T47D (cell line): Measurements from ENCODE around the gene JAK1.
A peak's percentile ranks its signal among the peaks of the same experiment; 100 is the strongest.

Experiments
- DNase-seq, 2 experiments: peaks; one replicate each; pipeline versions ENCODE4 v3.0.0 to v3.0.0-alpha.2; 2011 to 2012; ENCODE audit warnings: low read depth in 1 of 2, low spot score in 1 of 2
- JUND ChIP-seq: IDR thresholded peaks from 2 replicates; pipeline ENCODE4 v1.6.1; 2012; ENCODE audit warnings: low read depth
- in situ Hi-C: cut with HindIII; loops from 2 replicates; pipeline ENCODE4 v1.10.0; 2016; ENCODE audit warnings: low sequenced_read_pairs, low pct_unique_long_range_greater_than_20kb

Gene JAK1

GRCh38 chr1:64973061-64973647 lies 6.8 kb upstream of the JAK1 start:
- in situ Hi-C loops: no loop called here
- no peak for DNase-seq
- TF ChIP-seq JUND: no peak

DNA sequence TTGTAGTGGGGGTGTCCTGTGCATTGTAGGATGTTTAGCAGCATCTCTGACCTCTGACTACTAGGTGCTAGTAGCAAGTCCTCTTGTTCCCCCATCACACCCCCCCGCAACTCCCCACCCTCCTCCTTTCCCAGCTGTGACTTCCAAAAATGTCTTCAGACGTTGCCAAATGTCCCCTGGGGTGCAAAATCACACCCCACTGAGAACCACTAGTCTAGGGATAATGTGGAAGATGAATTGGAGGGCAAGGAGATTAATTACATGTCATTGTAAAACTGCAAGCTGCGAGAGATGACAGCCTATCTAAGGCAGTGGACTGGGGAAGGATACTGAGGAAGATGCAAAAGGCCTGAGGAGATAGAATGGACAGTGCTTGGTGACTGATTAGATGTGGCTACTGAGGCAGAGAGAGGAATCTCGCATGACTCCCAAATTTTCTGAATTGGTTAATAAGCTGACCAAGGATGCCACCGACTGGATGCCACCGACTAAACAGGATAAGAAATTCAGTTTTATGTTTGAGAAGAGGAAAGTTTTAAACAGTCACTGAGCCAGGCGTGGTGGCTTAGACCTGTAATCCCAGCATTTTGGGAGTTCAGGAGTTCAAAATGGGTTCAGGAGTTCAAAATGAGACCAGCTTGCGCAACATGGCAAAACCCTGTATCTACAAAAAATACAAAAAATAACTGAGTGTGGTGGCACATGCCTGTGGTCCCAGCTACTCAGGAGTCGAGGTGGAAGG lies 3.1 kb upstream of the JAK1 start:
- TF ChIP-seq JUND: no peak
- in situ Hi-C loops: no loop called here
- no peak for DNase-seq

DNA sequence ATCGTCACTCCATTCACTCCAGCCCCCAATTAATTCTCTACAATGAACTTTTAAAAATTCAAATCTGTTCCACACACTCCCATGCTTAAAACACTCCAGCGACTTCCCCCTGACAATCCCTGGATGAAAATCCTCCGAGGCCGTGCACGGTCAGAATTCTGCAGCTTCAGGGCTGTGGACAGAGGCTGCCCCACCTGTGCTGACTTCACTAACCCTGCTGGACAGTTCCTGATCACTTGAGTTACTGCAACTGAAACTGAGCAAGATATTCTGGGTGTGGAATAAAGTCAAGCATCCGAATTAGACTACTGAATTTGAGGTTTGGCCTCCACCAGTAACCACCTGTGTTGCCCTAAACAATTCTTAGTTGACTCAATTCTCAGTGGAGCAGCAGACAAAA lies 1.0 kb upstream of the JAK1 start:
- TF ChIP-seq JUND: no peak
- peak; percentile 31 to 54 for DNase-seq
- in situ Hi-C loops: no loop called here

DNA sequence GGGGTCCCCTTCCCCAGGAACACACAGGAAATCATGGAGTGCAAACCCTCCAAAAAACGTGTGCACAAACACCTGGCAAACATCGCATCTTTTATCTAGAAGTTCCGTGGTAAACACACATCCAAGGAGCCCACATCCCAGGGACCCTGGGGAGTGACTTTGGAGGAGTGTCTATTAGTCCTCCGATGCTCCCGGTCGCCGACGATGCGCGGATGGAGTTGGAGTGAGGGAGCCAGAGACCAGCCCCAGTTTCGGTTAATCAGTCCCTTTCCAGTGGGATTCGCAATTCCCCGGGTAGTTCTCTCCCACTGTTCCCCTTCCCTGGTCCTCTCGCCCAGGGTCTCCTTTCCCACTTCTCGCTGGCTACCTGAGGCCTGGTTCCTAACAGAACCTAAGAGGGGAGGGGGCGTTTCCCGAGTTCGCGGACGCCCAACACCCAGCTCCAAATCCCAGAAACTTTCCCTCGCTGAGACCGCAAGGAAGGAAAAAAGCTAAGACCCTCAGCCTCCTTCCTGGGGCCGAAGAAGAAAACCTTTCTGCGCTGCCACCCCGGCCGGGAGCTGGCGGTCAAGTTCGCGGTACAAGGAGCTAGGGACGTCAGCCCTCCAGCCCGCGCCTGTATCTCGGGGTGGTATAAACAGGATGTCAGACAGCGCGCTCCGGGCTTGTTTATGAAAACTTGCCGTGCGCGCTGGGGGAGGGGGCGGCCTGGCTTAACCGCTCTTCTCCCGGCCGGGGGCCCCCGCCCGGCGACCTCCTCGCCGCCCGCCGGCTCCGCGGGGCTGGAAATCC lies 787 bp downstream of the JAK1 start:
- no peak for TF ChIP-seq JUND
- no peak for DNase-seq
- in situ Hi-C loops: no loop called here

GRCh38 chr1:64963466-64963865 lies 2.9 kb downstream of the JAK1 start:
- no peak for TF ChIP-seq JUND
- in situ Hi-C loops: no loop called here
- DNase-seq: no peak

- DNase-seq: no peak
- TF ChIP-seq JUND: no peak
- in situ Hi-C loops: no loop called here
These were observed 3.9 kb downstream of the JAK1 start for GRCh38 chr1:64962441-64962840.

GRCh38 chr1:64961923-64962322 lies 4.4 kb downstream of the JAK1 start:
- in situ Hi-C loops: no loop called here
- no peak for TF ChIP-seq JUND
- DNase-seq: no peak

- in situ Hi-C loops: no loop called here
- no peak for DNase-seq
- TF ChIP-seq JUND: no peak
These were observed 5.6 kb downstream of the JAK1 start for GRCh38 chr1:64960731-64961130.

GRCh38 chr1:64959986-64960385 lies 6.4 kb downstream of the JAK1 start:
- in situ Hi-C loops: no loop called here
- TF ChIP-seq JUND: no peak
- DNase-seq: no peak

DNA sequence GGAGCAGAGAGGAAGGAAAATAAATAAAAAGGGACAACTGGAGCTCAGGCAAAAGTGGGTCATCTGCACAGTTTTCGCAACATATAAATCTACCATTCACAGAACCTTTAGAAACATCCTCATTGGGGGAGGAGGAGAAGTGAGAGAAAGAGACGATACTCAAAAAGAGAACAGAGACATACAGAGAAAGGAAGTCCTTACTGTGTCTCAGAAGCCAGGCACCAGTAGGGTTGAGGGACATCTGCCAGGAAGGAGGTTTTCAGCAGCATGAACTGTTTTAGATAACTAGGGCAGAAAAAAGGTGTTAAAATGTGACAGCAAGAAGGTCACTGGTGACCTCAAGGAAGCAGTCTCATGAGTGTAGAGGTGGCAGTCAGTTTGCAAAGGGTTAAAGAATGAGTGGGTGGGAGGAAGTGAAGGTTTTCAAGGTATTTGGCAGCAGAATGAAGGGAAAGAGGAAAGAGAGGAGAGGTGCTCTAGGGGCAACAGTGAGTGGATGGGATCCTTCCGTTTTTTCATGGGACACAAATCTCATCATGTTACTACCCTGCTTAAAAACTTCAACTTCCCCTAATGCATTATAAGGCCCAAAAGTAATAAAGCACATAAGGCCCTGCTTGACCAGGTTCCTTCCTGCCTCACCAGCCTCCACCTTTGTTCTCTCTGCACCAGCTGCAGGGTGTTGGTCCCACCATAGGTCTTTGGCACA lies 9.5 kb downstream of the JAK1 start:
- no peak for DNase-seq
- in situ Hi-C loops: no loop called here
- TF ChIP-seq JUND: no peak

GRCh38 chr1:64956010-64956640 lies 10.2 kb downstream of the JAK1 start:
- in situ Hi-C loops: no loop called here
- TF ChIP-seq JUND: no peak
- DNase-seq: no peak

DNA sequence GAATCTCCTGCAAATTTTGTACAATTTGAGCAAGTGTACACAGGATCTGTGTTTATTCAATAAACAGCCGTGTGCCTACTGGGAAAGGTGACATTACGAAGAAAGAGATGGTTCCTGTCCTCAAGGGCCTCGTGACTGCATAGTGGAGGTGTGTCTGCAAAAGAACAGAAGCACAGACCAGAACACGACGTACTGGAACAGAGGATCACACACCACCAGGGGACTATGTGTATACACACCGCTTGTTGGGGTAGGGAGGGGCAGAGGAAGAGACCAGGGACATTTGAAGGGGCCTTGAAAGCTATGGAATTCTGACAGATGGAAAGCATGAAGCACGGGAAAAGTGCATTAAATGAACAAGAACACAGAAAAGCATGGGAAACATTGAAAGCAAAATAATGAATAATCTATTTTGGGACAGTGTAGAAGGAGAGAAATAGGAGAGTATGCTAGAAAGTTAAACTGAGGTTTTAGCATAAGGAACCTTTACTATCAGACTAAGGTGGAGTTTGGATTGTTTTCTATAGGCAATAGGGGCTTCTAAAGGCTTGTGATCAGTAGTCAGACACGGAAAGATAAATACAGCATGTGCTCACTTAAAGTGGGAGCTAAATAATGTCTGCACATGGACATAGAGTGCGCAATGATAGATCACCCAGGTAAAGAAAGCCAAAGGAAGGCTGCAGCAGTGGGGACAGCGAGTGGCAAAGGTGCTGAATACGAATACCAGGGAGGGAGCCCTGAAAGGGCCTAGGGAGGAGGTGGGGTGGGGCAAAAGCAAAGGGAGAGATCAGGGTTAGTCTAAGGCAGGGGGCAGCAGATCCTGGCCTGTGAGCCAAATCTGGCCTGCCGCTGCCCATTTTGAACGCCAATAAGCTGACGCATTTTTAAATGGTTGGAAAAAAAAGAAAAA lies 11.0 kb downstream of the JAK1 start:
- DNase-seq: no peak
- no peak for TF ChIP-seq JUND
- in situ Hi-C loops: no loop called here
